Keratinocyte (primary cell): Measurements from ENCODE around the gene TUNAR. TPM values are rescaled to one million over a fixed set of nuclear protein-coding genes. Genes with fewer than 3 reads are reported as not detected.

Experiments used
- DNase-seq: peaks from one replicate; pipeline ENCODE4 v3.0.0-alpha.2; 2011; ENCODE audit warnings: low read depth, missing footprints, low spot score
- FAIRE-seq: peaks from 2 replicates; lab custom pipeline; 2011; peaks lifted over from hg19 to GRCh38; lab: Jason Lieb, UNC
- H2AFZ ChIP-seq: 2 replicates; pipeline ENCODE4 v1.6.0; 2012; ENCODE audit warnings: low read length, control low read depth, inconsistent platforms; ENCODE audit not compliant: control insufficient read depth
- H3K27ac ChIP-seq: 2 replicates; pipeline ENCODE4 v1.5.1; 2011; ENCODE audit warnings: low read length; ENCODE audit not compliant: control insufficient read depth, insufficient read depth
- H3K27me3 ChIP-seq: 3 replicates; pipeline ENCODE4 v1.6.0; 2011; ENCODE audit warnings: low read length; ENCODE audit not compliant: control insufficient read depth, insufficient read depth; ENCODE audit errors: extremely low read depth
- H3K36me3 ChIP-seq, 2 experiments: 2 replicates in 1 of 2; 3 replicates in 1 of 2; pipeline ENCODE4 v1.5.1; 2011; ENCODE audit warnings: low read length in 2 of 2, mild to moderate bottlenecking in 1 of 2; ENCODE audit not compliant: control insufficient read depth in 2 of 2, insufficient read depth in 2 of 2; ENCODE audit errors: extremely low read depth in 1 of 2
- H3K4me1 ChIP-seq: 3 replicates; pipeline ENCODE4 v1.5.1; 2011; ENCODE audit warnings: low read length; ENCODE audit not compliant: control insufficient read depth, insufficient read depth; ENCODE audit errors: extremely low read depth
- H3K4me2 ChIP-seq: 3 replicates; pipeline ENCODE4 v1.6.0; 2011; ENCODE audit warnings: low read depth, low read length; ENCODE audit not compliant: control insufficient read depth, insufficient read depth; ENCODE audit errors: extremely low read depth
- H3K4me3 ChIP-seq, 3 experiments: fragments of 200-600 bp in 1 of 3; sonication (generic) in 1 of 3; 2 replicates in 2 of 3; 3 replicates in 1 of 3; pipeline ENCODE4 v1.5.1; 2011 to 2016; ENCODE audit warnings: low read length in 3 of 3, mild to moderate bottlenecking in 3 of 3, control low read depth in 2 of 3, inconsistent platforms in 1 of 3, low read depth in 1 of 3, mixed read lengths in 1 of 3, mixed run types in 1 of 3, moderate library complexity in 1 of 3; ENCODE audit not compliant: control insufficient read depth in 2 of 3, insufficient read depth in 2 of 3; ENCODE audit errors: extremely low read depth in 1 of 3
- H3K79me2 ChIP-seq: 2 replicates; pipeline ENCODE4 v1.6.0; 2012; ENCODE audit warnings: low read length; ENCODE audit not compliant: control insufficient read depth, insufficient read depth
- H3K9ac ChIP-seq: 3 replicates; pipeline ENCODE4 v1.6.0; 2011; ENCODE audit warnings: low read length; ENCODE audit not compliant: control insufficient read depth, insufficient read depth; ENCODE audit errors: extremely low read depth
- H3K9me1 ChIP-seq: 3 replicates; pipeline ENCODE4 v1.6.0; 2011; ENCODE audit warnings: low read length; ENCODE audit not compliant: control insufficient read depth, insufficient read depth; ENCODE audit errors: extremely low read depth
- H3K9me3 ChIP-seq: 2 replicates; pipeline ENCODE4 v1.5.1; 2012; ENCODE audit warnings: low read depth, low read length; ENCODE audit not compliant: control insufficient read depth
- H4K20me1 ChIP-seq: 3 replicates; pipeline ENCODE4 v1.6.0; 2011; ENCODE audit warnings: low read length; ENCODE audit not compliant: control insufficient read depth, insufficient read depth; ENCODE audit errors: extremely low read depth
- EZH2 ChIP-seq: IDR thresholded peaks from one replicate; pipeline ENCODE4 v1.6.1; 2012; ENCODE audit warnings: inconsistent platforms, mild to moderate bottlenecking, low read length, moderate library complexity
- dilution Hi-C: fragments of 300-500 bp; cut with MboI; formaldehyde crosslinking; loops from one replicate; pipeline ENCODE4 v1.7.0; 2020; ENCODE audit warnings: low sequenced_read_pairs; ENCODE audit not compliant: extremely low pct_ligation_motif_present
- polyA plus RNA-seq, 5 experiments: library from polyadenylated mRNA; depleted of rRNA in 3 of 5; stranded (reverse) in 3 of 5; stranded (forward) in 1 of 5; unstranded in 1 of 5; fragments of >200 nt; gene quantifications; 1 replicate in 1 of 5; 2 replicates in 3 of 5; 3 replicates in 1 of 5; pipeline versions ENCODE4 v1.2.1 to v1.2.3, GENCODE V29; 2011 to 2012; ENCODE audit warnings: missing spikeins in 2 of 5, low read depth in 1 of 5, low replicate concordance in 1 of 5
- TF ChIP-seq, protein P1 (sequence below), 3 experiments: IDR thresholded peaks in 1 of 3; conservative IDR thresholded peaks in 1 of 3; optimal IDR thresholded peaks in 1 of 3; 2 replicates in 2 of 3; 3 replicates in 1 of 3; pipeline versions ENCODE3 to v1.5.1; 2011; ENCODE audit warnings: low read length in 3 of 3, mild to moderate bottlenecking in 3 of 3, moderate library complexity in 2 of 3, control low read depth in 1 of 3, inconsistent platforms in 1 of 3; ENCODE audit not compliant: insufficient read depth in 2 of 3; ENCODE audit errors: extremely low read depth in 1 of 3

TUNAR gene
- polyA plus RNA-seq, 1 donor (not counting 4 experiments of a cell fraction or from before 2014, with no cell fraction given), result not detected

DNA sequence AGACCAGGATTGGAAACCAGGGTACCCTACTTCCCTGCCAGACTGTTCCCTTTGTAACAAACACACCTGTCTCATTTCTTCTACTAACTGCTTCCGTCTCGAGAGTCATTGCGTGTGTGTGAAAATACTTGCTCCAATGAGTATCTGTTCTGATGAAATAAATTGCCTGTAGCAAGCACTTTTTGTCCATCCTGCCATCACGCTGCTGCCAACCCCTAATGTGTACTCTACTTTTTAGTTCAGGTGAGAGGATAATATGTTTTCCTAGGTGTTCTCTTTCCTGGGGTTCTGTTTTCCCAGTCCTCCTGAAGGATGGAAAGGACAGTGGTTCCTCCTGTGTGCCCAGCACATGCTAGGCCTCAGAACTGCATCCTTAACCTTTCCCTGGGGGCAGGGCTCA lies 1.0 kb downstream of the TUNAR start:
- Histone ChIP-seq H2AFZ (no peak overlapping the region), H3K4me1 (no peaks in the 10 kb centered on the region), H3K9me3 (no peaks in the 10 kb centered on the region), H3K9ac (no peak overlapping the region), H3K4me2 (no peak overlapping the region), H3K9me1 (no peaks in the 10 kb centered on the region), H4K20me1 (no peaks in the 10 kb centered on the region), H3K27me3 (peaks cover 37% of the 10 kb centered on the region), H3K36me3 (no peaks in the 10 kb centered on the region), H3K27ac (no peak overlapping the region), H3K79me2 (no peaks in the 10 kb centered on the region), H3K4me3 (no peak overlapping the region)
- dilution Hi-C loops, result no loop called here
- TF ChIP-seq, protein P1, sequence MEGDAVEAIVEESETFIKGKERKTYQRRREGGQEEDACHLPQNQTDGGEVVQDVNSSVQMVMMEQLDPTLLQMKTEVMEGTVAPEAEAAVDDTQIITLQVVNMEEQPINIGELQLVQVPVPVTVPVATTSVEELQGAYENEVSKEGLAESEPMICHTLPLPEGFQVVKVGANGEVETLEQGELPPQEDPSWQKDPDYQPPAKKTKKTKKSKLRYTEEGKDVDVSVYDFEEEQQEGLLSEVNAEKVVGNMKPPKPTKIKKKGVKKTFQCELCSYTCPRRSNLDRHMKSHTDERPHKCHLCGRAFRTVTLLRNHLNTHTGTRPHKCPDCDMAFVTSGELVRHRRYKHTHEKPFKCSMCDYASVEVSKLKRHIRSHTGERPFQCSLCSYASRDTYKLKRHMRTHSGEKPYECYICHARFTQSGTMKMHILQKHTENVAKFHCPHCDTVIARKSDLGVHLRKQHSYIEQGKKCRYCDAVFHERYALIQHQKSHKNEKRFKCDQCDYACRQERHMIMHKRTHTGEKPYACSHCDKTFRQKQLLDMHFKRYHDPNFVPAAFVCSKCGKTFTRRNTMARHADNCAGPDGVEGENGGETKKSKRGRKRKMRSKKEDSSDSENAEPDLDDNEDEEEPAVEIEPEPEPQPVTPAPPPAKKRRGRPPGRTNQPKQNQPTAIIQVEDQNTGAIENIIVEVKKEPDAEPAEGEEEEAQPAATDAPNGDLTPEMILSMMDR (optimal IDR thresholded peaks at IDR 0.05 in 1 of 3, IDR thresholded peaks at IDR 0.05 in 1 of 3, conservative IDR thresholded peaks at IDR 0.05 in 1 of 3; ENCODE audit: extremely low read depth in 1 of 3, insufficient read depth in 2 of 3, low read length in 3 of 3), result no peak
- TF ChIP-seq EZH2, result no peak
- no peak for FAIRE-seq
- no peak for DNase-seq

DNA sequence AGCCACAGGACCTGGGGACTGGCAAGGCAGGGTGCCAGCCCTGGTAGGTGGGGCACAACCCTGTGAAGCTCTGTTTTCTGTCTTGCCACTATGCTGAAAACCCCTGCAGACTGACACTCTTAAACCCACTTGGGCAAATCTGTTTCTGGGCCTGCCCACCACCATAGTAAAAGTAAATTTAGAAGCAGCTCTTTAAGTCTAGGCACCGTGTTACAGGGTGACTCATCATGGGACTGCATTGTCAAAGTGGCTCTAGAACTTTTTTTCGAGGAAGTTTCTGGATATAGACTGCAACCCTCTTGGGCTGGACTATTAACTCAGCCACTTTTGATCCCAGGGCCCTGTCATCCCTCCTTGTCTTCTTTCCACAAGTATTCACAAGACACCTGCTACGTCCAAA lies 7.7 kb downstream of the TUNAR start:
- Histone ChIP-seq H3K4me2 (no peak overlapping the region), H3K9me1 (no peaks in the 10 kb centered on the region), H3K36me3 (no peaks in the 10 kb centered on the region), H3K9ac (no peak overlapping the region), H3K4me3 (no peak overlapping the region), H3K27me3 (no peaks in the 10 kb centered on the region), H4K20me1 (no peaks in the 10 kb centered on the region), H2AFZ (no peak overlapping the region), H3K9me3 (no peaks in the 10 kb centered on the region), H3K79me2 (no peaks in the 10 kb centered on the region), H3K27ac (no peak overlapping the region), H3K4me1 (no peaks in the 10 kb centered on the region)
- FAIRE-seq (no peak), DNase-seq (no peak)
- dilution Hi-C loops, result no loop called here
- TF ChIP-seq, protein P1 (optimal IDR thresholded peaks at IDR 0.05 in 1 of 3, IDR thresholded peaks at IDR 0.05 in 1 of 3, conservative IDR thresholded peaks at IDR 0.05 in 1 of 3; ENCODE audit: extremely low read depth in 1 of 3, insufficient read depth in 2 of 3, low read length in 3 of 3), result no peak
- TF ChIP-seq EZH2, result no peak
